GM19397 (cell line): ENCODE data around the gene RNF223.
"Not testable (repeated sequence)": the region's sequence is repeated elsewhere in the genome, so short reads cannot be mapped to it uniquely, and the experiment has no call there.

Experiments used
- ATAC-seq: cut with Tn5 transposase; IDR thresholded peaks from one replicate; pipeline ENCODE4 v1.9.1; 2021; ENCODE audit warnings: mild to moderate bottlenecking, moderate library complexity; ENCODE audit not compliant: unreplicated experiment

Gene RNF223

GRCh38 chr1:1031659-1032235 is 42.4 kb downstream of the RNF223 start:
- ATAC-seq: no peak

- not testable (repeated sequence) for ATAC-seq
These were observed 43.0 kb downstream of the RNF223 start for GRCh38 chr1:1030867-1031658.

- ATAC-seq: no peak
These were observed 46.3 kb downstream of the RNF223 start for GRCh38 chr1:1027791-1028190.

GRCh38 chr1:1026599-1027413 is 47.3 kb downstream of the RNF223 start:
- no peak for ATAC-seq

DNA sequence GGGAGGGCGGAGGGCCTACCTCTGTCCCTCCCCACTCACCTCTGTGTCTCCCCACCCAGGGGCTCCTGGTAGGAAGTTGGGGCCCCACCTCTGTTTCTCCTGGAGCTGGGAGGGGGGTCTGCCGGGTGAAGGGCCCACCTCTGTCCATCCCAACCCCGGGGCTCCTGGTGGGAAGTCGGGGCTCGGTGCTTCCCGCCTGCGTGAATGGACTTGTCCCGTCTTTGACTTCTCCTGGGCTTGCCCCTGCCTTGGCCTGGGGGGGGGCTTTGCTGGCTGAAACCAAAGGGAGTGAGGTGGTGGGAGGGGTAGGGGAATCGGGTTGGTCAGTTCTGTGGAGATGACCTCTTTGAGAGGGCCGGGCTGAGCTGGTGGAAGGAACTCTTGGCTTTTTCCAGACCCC is 48.4 kb downstream of the RNF223 start:
- no peak for ATAC-seq

DNA sequence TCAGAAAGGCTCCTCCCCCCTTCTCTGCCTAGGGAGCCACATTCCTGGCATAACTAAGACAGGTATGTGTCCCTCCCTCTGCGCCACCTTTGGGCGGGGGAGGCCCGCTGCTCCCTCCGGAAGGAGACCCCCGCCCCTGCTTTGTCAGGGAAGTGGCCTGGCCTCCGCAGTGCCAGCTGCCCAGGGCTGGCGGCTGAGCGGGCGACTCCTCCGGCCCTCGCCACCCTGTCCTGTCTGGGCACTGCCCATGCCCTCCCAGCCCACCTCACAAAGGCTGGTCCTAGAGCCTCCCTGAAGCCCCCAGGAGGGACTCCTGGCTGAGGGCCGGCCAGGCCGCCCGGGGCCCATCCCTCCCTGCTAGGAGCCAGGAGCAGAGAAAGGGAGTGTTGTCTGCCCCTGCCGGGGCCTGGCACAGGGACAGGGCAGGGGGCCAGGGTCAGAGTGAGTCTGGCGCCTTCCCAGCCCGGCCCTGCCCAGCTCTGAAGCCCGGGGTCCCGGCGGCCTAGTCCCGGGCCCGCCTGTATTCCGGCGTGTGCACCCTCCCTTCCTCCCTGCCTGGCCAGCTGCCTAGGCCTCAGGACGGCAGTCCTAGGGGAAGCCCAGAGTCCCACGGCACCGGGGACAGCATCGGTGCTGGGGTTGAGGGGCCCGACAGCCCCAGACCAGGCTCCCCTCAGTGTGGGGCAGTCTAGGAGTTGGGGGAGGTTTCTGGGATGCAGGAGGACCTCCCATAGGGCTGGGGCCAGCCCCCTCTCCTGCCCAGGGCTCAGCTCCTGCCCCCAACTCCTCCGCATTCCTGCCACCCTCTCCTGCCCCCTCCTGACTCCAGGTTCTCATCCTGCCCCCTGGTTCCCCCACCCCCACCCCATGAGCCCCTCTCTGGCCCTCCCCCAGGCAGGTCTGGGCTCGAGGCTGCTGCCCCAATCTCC is 49.1 kb downstream of the RNF223 start:
- no peak for ATAC-seq

GRCh38 chr1:1024149-1024770 is 49.8 kb downstream of the RNF223 start:
- ATAC-seq: no peak

DNA sequence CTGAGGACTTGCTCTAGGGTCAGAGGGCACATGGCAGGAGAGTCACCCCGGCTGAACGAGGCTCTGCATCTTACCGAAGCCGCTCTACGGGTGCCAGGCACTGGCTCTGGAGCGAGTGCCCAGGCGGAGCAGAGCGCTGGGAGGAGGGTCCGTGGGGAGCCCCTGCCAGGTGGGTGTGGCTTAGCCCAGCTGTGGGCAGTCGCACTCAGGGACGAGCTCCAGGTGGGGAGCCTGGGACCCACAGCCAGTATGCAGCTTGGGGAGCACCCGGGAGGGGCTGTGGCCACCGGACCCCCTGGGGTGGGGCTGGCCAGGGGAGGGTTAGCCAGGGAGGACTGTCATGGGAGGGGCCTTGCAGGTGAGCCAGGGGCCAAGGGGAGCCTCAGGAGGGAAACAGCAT is 50.4 kb downstream of the RNF223 start:
- ATAC-seq: no peak

GRCh38 chr1:1022302-1023009 is 51.6 kb downstream of the RNF223 start:
- ATAC-seq: no peak

GRCh38 chr1:1021920-1022259 is 52.2 kb downstream of the RNF223 start:
- no peak for ATAC-seq

- ATAC-seq: no peak
These were observed 52.8 kb downstream of the RNF223 start for GRCh38 chr1:1021010-1021919.
